RWPE1 (cell line): ENCODE measurements around the gene PIP5K1C.

Source experiments
- CTCF ChIA-PET: fragments of 350-600 bp; sonication (Branson Sonifier 250); formaldehyde crosslinking; extraction: SDS; loops from one replicate; lab custom pipeline; 2021; lab: Yijun Ruan, JAX
- POLR2A ChIA-PET: fragments of 400-600 bp; formaldehyde crosslinking; extraction: SDS; loops from one replicate; lab custom pipeline; 2020; ENCODE audit warnings: antibody characterized with exemption; ENCODE audit not compliant: low non-redundant PET; lab: Yijun Ruan, JAX
- DNase-seq: peaks from one replicate; pipeline ENCODE4 v3.0.0; 2012; ENCODE audit warnings: low spot score
- H3K27ac ChIP-seq: fragments of 450-650 bp; 2 replicates; pipeline ENCODE4 v1.5.1; 2017
- TF ChIP-seq, protein P1 (sequence below): fragments of 450-650 bp; conservative IDR thresholded peaks from 2 replicates; pipeline ENCODE4 v1.5.1; 2017; ENCODE audit warnings: low read depth, mild to moderate bottlenecking

The PIP5K1C gene

DNA sequence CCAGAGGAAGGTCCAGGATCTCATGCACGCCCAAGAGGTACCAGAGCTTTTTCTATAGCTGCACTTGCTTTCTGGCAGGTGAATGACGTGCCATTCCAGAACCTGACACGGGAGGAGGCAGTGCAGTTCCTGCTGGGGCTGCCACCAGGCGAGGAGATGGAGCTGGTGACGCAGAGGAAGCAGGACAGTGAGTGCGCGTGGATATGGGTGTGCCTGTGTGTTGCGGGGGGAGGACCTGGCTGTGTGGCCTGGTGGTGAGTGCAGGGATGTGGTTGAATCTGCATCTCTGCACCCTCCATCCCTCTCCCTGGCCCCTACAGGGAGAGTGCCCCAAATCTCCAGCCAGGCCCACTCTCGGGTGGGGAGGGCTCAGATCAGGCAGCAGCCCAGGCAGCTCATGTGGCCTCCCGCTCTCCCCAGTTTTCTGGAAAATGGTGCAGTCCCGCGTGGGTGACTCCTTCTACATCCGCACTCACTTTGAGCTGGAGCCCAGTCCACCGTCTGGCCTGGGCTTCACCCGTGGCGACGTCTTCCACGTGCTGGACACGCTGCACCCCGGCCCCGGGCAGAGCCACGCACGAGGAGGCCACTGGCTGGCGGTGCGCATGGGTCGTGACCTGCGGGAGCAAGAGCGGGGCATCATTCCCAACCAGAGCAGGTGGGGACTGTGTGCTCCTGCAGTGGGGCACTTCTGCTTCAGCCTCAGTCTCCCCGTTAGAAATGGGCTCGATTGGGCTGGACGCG is 38.4 kb upstream of the PIP5K1C start:
- ChIA-PET POLR2A (no interaction called here), CTCF (no interaction called here)
- no peak overlapping the region for H3K27ac ChIP-seq
- TF ChIP-seq, protein P1, sequence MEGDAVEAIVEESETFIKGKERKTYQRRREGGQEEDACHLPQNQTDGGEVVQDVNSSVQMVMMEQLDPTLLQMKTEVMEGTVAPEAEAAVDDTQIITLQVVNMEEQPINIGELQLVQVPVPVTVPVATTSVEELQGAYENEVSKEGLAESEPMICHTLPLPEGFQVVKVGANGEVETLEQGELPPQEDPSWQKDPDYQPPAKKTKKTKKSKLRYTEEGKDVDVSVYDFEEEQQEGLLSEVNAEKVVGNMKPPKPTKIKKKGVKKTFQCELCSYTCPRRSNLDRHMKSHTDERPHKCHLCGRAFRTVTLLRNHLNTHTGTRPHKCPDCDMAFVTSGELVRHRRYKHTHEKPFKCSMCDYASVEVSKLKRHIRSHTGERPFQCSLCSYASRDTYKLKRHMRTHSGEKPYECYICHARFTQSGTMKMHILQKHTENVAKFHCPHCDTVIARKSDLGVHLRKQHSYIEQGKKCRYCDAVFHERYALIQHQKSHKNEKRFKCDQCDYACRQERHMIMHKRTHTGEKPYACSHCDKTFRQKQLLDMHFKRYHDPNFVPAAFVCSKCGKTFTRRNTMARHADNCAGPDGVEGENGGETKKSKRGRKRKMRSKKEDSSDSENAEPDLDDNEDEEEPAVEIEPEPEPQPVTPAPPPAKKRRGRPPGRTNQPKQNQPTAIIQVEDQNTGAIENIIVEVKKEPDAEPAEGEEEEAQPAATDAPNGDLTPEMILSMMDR: no peak
- DNase-seq: no peak

DNA sequence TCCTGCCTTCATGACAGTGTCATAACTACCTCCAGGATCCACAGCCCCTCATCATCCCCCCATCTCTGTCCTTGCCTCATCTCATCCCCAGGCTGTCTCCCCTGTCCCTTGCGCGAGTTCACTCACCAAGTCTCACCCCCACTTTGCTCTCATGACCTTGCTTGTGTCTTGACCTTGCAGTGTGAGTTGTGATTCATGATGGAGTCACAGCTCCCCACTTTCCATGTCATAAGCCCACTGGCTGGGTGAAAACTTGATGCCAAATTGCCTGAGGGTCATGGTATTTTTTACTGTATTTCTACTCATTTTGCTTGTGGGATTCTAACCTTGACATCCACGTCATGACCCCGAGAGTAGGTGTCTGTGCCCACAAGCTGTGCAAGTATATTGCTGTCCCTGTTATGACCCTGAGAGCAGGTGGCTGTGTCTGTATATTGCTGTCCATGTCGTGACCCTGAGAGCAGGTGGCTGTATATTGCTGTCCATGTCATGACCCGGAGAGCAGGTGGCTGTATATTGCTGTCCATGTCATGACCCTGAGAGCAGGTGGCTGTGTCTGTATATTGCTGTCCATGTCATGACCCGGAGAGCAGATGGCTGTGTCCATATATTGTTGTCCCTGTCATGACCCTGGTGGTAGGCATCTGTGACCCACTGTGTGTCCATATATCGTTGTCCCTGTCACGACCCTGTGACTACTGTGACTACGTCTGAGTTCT is 37.4 kb upstream of the PIP5K1C start:
- CTCF ChIA-PET: no interaction called here
- POLR2A ChIA-PET: no interaction called here
- TF ChIP-seq, protein P1: no peak
- no peak overlapping the region for H3K27ac ChIP-seq
- DNase-seq: no peak

DNA sequence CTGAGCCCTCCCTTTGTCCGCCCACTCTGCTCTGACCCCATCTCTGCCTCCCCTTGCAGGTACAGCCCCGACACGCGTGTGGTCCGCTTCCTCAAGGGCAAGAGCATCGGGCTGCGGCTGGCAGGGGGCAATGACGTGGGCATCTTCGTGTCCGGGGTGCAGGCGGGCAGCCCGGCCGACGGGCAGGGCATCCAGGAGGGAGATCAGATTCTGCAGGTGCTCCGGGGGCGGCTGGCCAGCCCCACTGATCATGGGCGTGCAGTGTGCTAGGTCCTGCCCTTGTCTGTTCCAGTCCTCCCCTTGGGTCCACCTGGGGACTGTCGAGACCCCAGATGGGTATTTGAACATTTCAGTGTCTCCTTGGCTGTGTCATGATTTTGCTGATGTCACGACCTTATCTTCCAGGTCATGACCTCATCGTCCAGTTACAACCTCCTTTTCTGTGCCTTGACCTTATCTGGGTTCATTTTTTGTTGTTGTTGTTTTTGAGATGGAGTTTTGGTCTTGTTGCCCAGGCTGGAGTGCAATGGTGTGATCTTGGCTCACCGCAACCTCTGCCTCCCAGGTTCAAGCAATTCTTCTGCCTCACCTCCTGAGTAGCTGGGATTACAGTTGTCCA is 35.9 kb upstream of the PIP5K1C start:
- H3K27ac ChIP-seq: no peak overlapping the region
- CTCF ChIA-PET: interaction anchor here (0.6 kb wide), 1 partner anchor 43 kb away, joined by 6 read pairs; no protein-coding TSS in a partner anchor
- TF ChIP-seq, protein P1: no peak
- no peak for DNase-seq
- POLR2A ChIA-PET: no interaction called here

DNA sequence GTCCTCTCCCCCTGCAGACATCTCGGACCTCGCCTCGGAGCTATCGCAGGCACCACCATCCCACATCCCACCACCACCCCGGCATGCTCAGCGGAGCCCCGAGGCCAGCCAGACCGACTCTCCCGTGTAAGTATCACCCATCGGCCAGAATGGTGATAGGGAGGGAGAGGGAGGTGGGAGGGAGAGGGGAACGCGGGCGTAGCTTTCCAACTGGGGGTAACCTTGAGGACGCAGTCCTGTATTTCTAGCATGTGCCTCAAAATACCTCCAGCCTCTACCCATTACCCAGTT is 34.0 kb upstream of the PIP5K1C start:
- DNase-seq: no peak
- no peak overlapping the region for H3K27ac ChIP-seq
- TF ChIP-seq, protein P1: no peak
- POLR2A ChIA-PET: no interaction called here
- CTCF ChIA-PET: no interaction called here

DNA sequence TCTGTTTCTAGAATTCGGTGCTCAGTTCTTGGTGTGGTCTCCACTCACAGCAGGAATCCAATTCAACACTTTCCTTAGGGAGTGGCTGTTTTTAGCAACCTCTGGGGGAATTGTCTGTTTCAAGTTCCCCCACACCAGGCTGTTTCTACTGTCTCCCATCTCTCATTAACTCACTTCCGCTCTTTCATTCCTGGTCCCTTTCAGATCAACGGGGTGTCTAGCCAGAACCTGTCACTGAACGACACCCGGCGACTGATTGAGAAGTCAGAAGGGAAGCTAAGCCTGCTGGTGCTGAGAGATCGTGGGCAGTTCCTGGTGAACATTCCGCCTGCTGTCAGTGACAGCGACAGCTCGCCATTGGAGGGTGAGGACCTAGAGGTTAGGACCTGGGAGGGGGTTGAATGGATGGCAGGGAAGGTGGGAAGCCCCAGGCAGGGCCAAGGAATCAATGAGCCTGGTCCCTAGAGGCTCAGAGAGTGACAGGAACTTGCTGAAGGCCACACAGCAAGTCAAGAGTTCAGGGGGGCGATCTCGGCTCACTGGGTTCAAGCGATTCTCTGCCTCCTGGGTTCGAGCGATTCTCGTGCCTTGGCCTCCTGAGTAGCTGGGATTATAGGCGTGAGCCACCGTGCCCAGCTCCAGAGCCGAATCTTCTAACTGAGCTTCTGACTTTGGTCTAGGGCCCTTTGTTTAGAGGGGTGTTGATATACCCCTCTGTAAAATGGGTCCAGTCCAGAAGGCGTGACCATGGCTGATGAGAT is 33.5 kb upstream of the PIP5K1C start:
- no peak for DNase-seq
- ChIA-PET CTCF (no interaction called here), POLR2A (no interaction called here)
- H3K27ac ChIP-seq: no peak overlapping the region
- TF ChIP-seq, protein P1: no peak

DNA sequence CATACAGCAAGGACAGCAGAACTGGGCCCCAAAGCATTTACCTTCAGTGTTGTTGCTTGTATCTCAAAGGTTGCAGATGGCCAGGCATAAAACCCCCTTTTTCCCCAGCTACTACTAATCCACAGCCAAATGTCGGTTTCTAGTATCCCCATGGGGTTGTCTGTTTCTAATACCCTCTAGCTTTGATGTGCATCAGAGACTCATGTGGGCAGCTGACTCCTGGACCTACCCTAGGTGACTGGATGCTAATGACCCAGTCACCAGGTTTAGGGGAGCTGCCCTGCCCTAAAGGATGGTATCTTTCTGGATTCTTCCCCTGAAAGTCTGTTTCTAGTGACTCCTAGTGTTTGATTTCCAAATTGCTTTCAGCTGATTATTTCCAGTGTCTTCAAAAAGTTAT is 31.8 kb upstream of the PIP5K1C start:
- ChIA-PET POLR2A (no interaction called here), CTCF (interaction anchor here (0.6 kb wide), 1 partner anchor 872 kb away, joined by 4 read pairs; no protein-coding TSS in a partner anchor)
- H3K27ac ChIP-seq: no peak overlapping the region
- TF ChIP-seq, protein P1: no peak
- no peak for DNase-seq
